H1 (cell line): ENCODE data around the gene BRIX1. TPM values are rescaled to one million over a fixed set of nuclear protein-coding genes. Genes with fewer than 3 reads are reported as not detected.

Source experiments
- CTCF ChIA-PET: fragments of 300-600 bp; sonication (Branson Sonifier 250); formaldehyde crosslinking; loops from one replicate; lab custom pipeline; 2021; ENCODE audit not compliant: partially characterized antibody; lab: Charles Lee
- POLR2A ChIA-PET: fragments of 300-600 bp; sonication (Branson Sonifier 250); formaldehyde crosslinking; loops from one replicate; lab custom pipeline; 2021; ENCODE audit warnings: inconsistent platforms; ENCODE audit not compliant: partially characterized antibody; lab: Charles Lee
- DNase-seq, 2 experiments: peaks; one replicate each; pipeline versions ENCODE4 v3.0.0 to v3.0.0-alpha.2; 2010 to 2022; ENCODE audit warnings: low spot score in 2 of 2, low read depth in 1 of 2, mixed read lengths in 1 of 2
- FAIRE-seq: peaks from 2 replicates; lab custom pipeline; 2011; peaks lifted over from hg19 to GRCh38; lab: Jason Lieb, UNC
- H2AFZ ChIP-seq: 2 replicates; pipeline ENCODE4 v1.8.1; 2012; ENCODE audit warnings: low read length, inconsistent platforms
- H2AK5ac ChIP-seq: 2 replicates; pipeline ENCODE4 v1.6.1; 2013; ENCODE audit warnings: low read depth, low read length
- H2BK120ac ChIP-seq: replicated peaks from 2 replicates; pipeline ENCODE3; 2013; ENCODE audit warnings: low read depth, low read length, inconsistent platforms
- H2BK12ac ChIP-seq: 2 replicates; pipeline ENCODE4 v1.6.1; 2013; ENCODE audit warnings: low read depth, low read length
- H2BK15ac ChIP-seq: 2 replicates; pipeline ENCODE4 v1.6.1; 2013; ENCODE audit warnings: low read length
- H2BK20ac ChIP-seq: 2 replicates; pipeline ENCODE4 v1.6.1; 2013; ENCODE audit warnings: low read length
- H2BK5ac ChIP-seq: 2 replicates; pipeline ENCODE4 v1.6.1; 2013; ENCODE audit warnings: low read depth, low read length
- H3K14ac ChIP-seq: 2 replicates; pipeline ENCODE4 v1.6.1; 2013; ENCODE audit warnings: inconsistent platforms; ENCODE audit not compliant: insufficient read length
- H3K18ac ChIP-seq: 2 replicates; pipeline ENCODE4 v1.6.1; 2013; ENCODE audit warnings: low read length; ENCODE audit errors: extremely low read depth
- H3K23ac ChIP-seq: 2 replicates; pipeline ENCODE4 v1.6.1; 2013; ENCODE audit warnings: inconsistent platforms; ENCODE audit not compliant: insufficient read length
- H3K23me2 ChIP-seq: 2 replicates; pipeline ENCODE4 v1.6.1; 2013; ENCODE audit warnings: low read depth, low read length
- H3K27ac ChIP-seq: 2 replicates; pipeline ENCODE4 v1.6.1; 2011; ENCODE audit warnings: low read depth, low read length, inconsistent platforms
- H3K27me3 ChIP-seq, 4 experiments: replicated peaks in 1 of 4; 1 replicate in 1 of 4; 2 replicates in 3 of 4; pipeline versions ENCODE4 v1.6.1 to v1.8.1; 2011 to 2013; ENCODE audit warnings: low read length in 3 of 4, mild to moderate bottlenecking in 3 of 4, inconsistent platforms in 2 of 4, mixed read lengths in 2 of 4, moderate library complexity in 1 of 4; ENCODE audit not compliant: control insufficient read depth in 3 of 4, insufficient read depth in 3 of 4; ENCODE audit errors: extremely low read depth in 1 of 4
- H3K36me3 ChIP-seq, 4 experiments: 2 replicates each; pipeline versions ENCODE4 v1.6.1 to v1.8.1; 2011 to 2013; ENCODE audit warnings: mild to moderate bottlenecking in 4 of 4, low read length in 3 of 4, moderate library complexity in 2 of 4, control low read depth in 1 of 4, inconsistent platforms in 1 of 4; ENCODE audit not compliant: insufficient read depth in 4 of 4, control insufficient read depth in 2 of 4
- H3K4ac ChIP-seq: replicated peaks from 2 replicates; pipeline ENCODE3; 2013; ENCODE audit warnings: low read length, low read depth, mixed read lengths, inconsistent platforms; ENCODE audit not compliant: insufficient read length
- H3K4me1 ChIP-seq, 4 experiments: replicated peaks in 1 of 4; 1 replicate in 1 of 4; 2 replicates in 3 of 4; pipeline versions ENCODE4 v1.6.1 to v1.8.1; 2011 to 2013; ENCODE audit warnings: low read length in 3 of 4, inconsistent platforms in 2 of 4, mixed read lengths in 1 of 4; ENCODE audit not compliant: insufficient read depth in 4 of 4, control insufficient read depth in 3 of 4
- H3K4me2 ChIP-seq, 2 experiments: 2 replicates each; pipeline versions ENCODE4 v1.6.1 to v1.8.1; 2011 to 2013; ENCODE audit warnings: low read depth in 2 of 2, low read length in 2 of 2, control low read depth in 1 of 2, inconsistent platforms in 1 of 2, mild to moderate bottlenecking in 1 of 2; ENCODE audit not compliant: insufficient read depth in 1 of 2
- H3K4me3 ChIP-seq, 4 experiments: fragments of 200-600, 300-600 bp in 1 of 4; sonication (generic), shearing (Covaris generic), sonication (Bioruptor Twin) in 1 of 4; 2 replicates each; pipeline versions ENCODE4 v1.5.1 to v1.8.1; 2011 to 2016; ENCODE audit warnings: low read length in 4 of 4, low read depth in 3 of 4, control low read depth in 2 of 4, inconsistent platforms in 2 of 4, mild to moderate bottlenecking in 2 of 4, mixed read lengths in 1 of 4, moderate library complexity in 1 of 4; ENCODE audit not compliant: insufficient read depth in 2 of 4; ENCODE audit errors: extremely low read depth in 1 of 4
- H3K56ac ChIP-seq: replicated peaks from 2 replicates; pipeline ENCODE3; 2013; ENCODE audit warnings: low read depth, mild to moderate bottlenecking, mixed read lengths, low read length, inconsistent platforms; ENCODE audit not compliant: insufficient read length
- H3K79me1 ChIP-seq: 2 replicates; pipeline ENCODE4 v1.6.1; 2013; ENCODE audit warnings: low read depth, low read length, control low read depth
- H3K79me2 ChIP-seq, 2 experiments: 2 replicates each; pipeline versions ENCODE4 v1.6.1 to v1.8.1; 2012 to 2013; ENCODE audit warnings: low read length in 2 of 2, mild to moderate bottlenecking in 2 of 2, inconsistent platforms in 1 of 2; ENCODE audit not compliant: insufficient read depth in 2 of 2, control insufficient read depth in 1 of 2
- H3K9ac ChIP-seq, 4 experiments: replicated peaks in 1 of 4; 1 replicate in 1 of 4; 2 replicates in 3 of 4; pipeline versions ENCODE4 v1.6.1 to v1.8.1; 2011 to 2013; ENCODE audit warnings: low read depth in 3 of 4, low read length in 3 of 4, control low read depth in 2 of 4, mild to moderate bottlenecking in 2 of 4, moderate library complexity in 2 of 4, inconsistent platforms in 1 of 4; ENCODE audit errors: extremely low read depth in 1 of 4
- H3K9me3 ChIP-seq, 2 experiments: 2 replicates each; pipeline versions ENCODE4 v1.6.1 to v1.8.1; 2012 to 2013; ENCODE audit warnings: mild to moderate bottlenecking in 2 of 2, moderate library complexity in 2 of 2, control low read depth in 1 of 2, inconsistent platforms in 1 of 2, low read depth in 1 of 2, low read length in 1 of 2, mixed read lengths in 1 of 2; ENCODE audit not compliant: insufficient read depth in 2 of 2
- H4K20me1 ChIP-seq, 2 experiments: replicated peaks in 1 of 2; 2 replicates each; pipeline versions ENCODE3 to v1.8.1; 2011 to 2013; ENCODE audit warnings: inconsistent platforms in 2 of 2, low read length in 2 of 2, mild to moderate bottlenecking in 1 of 2; ENCODE audit not compliant: insufficient read depth in 2 of 2, control insufficient read depth in 1 of 2
- H4K5ac ChIP-seq: 2 replicates; pipeline ENCODE4 v1.6.1; 2013; ENCODE audit warnings: low read length, low read depth, mixed read lengths, inconsistent platforms; ENCODE audit not compliant: insufficient read length
- H4K8ac ChIP-seq: 2 replicates; pipeline ENCODE4 v1.8.0; 2013; ENCODE audit warnings: mild to moderate bottlenecking, moderate library complexity, low read length, inconsistent platforms; ENCODE audit not compliant: insufficient read depth; ENCODE audit errors: extremely low read depth
- H4K91ac ChIP-seq: replicated peaks from 2 replicates; pipeline ENCODE3; 2013; ENCODE audit warnings: low read length, mixed read lengths, inconsistent platforms; ENCODE audit not compliant: insufficient read length
- CEBPB ChIP-seq: IDR thresholded peaks from 2 replicates; pipeline ENCODE4 v1.6.1; 2012; ENCODE audit warnings: low read depth, low read length
- CREB1 ChIP-seq: IDR thresholded peaks from 2 replicates; pipeline ENCODE4 v1.6.1; 2012; ENCODE audit warnings: inconsistent platforms
- HDAC2 ChIP-seq, 2 experiments: fragments of 300-600 bp in 1 of 2; sonication (generic) in 1 of 2; IDR thresholded peaks; 2 replicates each; pipeline ENCODE4 v1.6.1; 2011 to 2012; ENCODE audit warnings: low read depth in 2 of 2, low read length in 2 of 2, mild to moderate bottlenecking in 2 of 2, moderate library complexity in 2 of 2, borderline replicate concordance in 1 of 2, inconsistent platforms in 1 of 2
- KDM5A ChIP-seq: fragments of 200-600 bp; IDR thresholded peaks from 2 replicates; pipeline ENCODE4 v1.7.1; 2012; ENCODE audit warnings: mild to moderate bottlenecking, low read length, inconsistent platforms, mixed read lengths
- MAFK ChIP-seq: IDR thresholded peaks from 2 replicates; pipeline ENCODE4 v1.6.1; 2012; ENCODE audit warnings: low read depth, mild to moderate bottlenecking, improper control_type of control experiment, low read length
- PHF8 ChIP-seq: fragments of 200-600 bp; sonication (generic); conservative IDR thresholded peaks from 2 replicates; pipeline ENCODE4 v1.7.1; 2012; ENCODE audit warnings: low read depth, mild to moderate bottlenecking, inconsistent platforms, low read length, moderate library complexity
- RBBP5 ChIP-seq: IDR thresholded peaks from 2 replicates; pipeline ENCODE4 v1.7.1; 2012; ENCODE audit warnings: low read depth, mild to moderate bottlenecking, inconsistent platforms, low read length, moderate library complexity, borderline replicate concordance
- SP2 ChIP-seq: IDR thresholded peaks from 2 replicates; pipeline ENCODE4 v1.6.1; 2012; ENCODE audit warnings: mild to moderate bottlenecking, low read length, inconsistent platforms
- SUZ12 ChIP-seq: fragments of 200-600 bp; sonication (generic); IDR thresholded peaks from 2 replicates; pipeline ENCODE4 v1.6.1; 2012; ENCODE audit warnings: mild to moderate bottlenecking, inconsistent platforms, low read length, moderate library complexity, mixed read lengths
- TBP ChIP-seq: IDR thresholded peaks from 2 replicates; pipeline ENCODE4 v1.6.1; 2011; ENCODE audit warnings: low read depth, low read length, improper control_type of control experiment
- TEAD4 ChIP-seq: IDR thresholded peaks from 2 replicates; pipeline ENCODE4 v1.6.1; 2012; ENCODE audit warnings: low read depth, low read length, inconsistent platforms, mixed read lengths
- YY1 ChIP-seq: IDR thresholded peaks from 2 replicates; pipeline ENCODE4 v1.6.1; 2011; ENCODE audit warnings: low read depth, mild to moderate bottlenecking, low read length
- WGBS, 2 experiments: shearing (Covaris generic) in 1 of 2; methylation state at CpG; one replicate each; pipeline versions ENCODE4 v1.1.6 to v1.1.7; 2013 to 2015; ENCODE audit warnings: low lambda C conversion rate in 2 of 2, mixed read lengths in 2 of 2, inconsistent platforms in 1 of 2, low coverage in 1 of 2, missing lambda C conversion rate in 1 of 2; ENCODE audit not compliant: insufficient replicate concordance in 2 of 2, insufficient coverage in 1 of 2, insufficient read length in 1 of 2; ENCODE audit errors: extremely low coverage in 1 of 2, missing lambda C conversion rate in 1 of 2; 5-methylcytosine and 5-hydroxymethylcytosine counted together
- polyA plus RNA-seq, 7 experiments: library from polyadenylated mRNA; depleted of rRNA in 3 of 7; stranded (reverse) in 5 of 7; unstranded in 2 of 7; fragments of >200 nt in 5 of 7; fragments of 200-250 nt in 2 of 7; gene quantifications; 1 replicate in 5 of 7; 2 replicates in 1 of 7; 4 replicates in 1 of 7; pipeline versions ENCODE4 v1.2.1 to v1.2.3, GENCODE V29; 2011 to 2013; ENCODE audit warnings: missing spikeins in 2 of 7, mixed read lengths in 2 of 7
- total RNA-seq: library from RNA; stranded (reverse); fragmentation: NEBNext Ultra II Directional; extraction: Animal tissue kit (Norgen Biotek cat#: 25700); gene quantifications from 2 replicates; pipeline ENCODE4 v1.2.1, GENCODE V29; 2021

BRIX1 gene
- total and polyA plus RNA-seq, 2 of the 8 experiments (the other 6 are each of a cell fraction or from before 2014, with no cell fraction given): 26.9 to 71.7 TPM

GRCh38 chr5:34941936-34942335 lies 26.4 kb downstream of the BRIX1 start:
- no peak overlapping the region for H2AK5ac ChIP-seq
- no peaks in the 10 kb centered on the region for H3K79me2 ChIP-seq
- H4K20me1 ChIP-seq: peaks cover 0 to 1% of the 10 kb centered on the region in 2 experiments
- H3K9ac ChIP-seq: no peak overlapping the region
- no peak overlapping the region for H3K14ac ChIP-seq
- peaks cover 16 to 86% (median 32%) of the 10 kb centered on the region in 4 experiments for H3K36me3 ChIP-seq
- no peak overlapping the region for H4K91ac ChIP-seq
- H2BK12ac ChIP-seq: no peak overlapping the region
- no peak overlapping the region for H2BK15ac ChIP-seq
- DNase-seq (no peak), FAIRE-seq (no peak)
- POLR2A ChIA-PET: no interaction called here
- no peak overlapping the region for H2AFZ ChIP-seq
- H3K56ac ChIP-seq: no peak overlapping the region
- WGBS, 2 experiments: 93% methylated on average over 3 of the region's 3 CpGs; no CpG with 5 or more reads in 1 of the 2 experiments
- no peaks in the 10 kb centered on the region for H3K9me3 ChIP-seq
- no peak overlapping the region for H3K27ac ChIP-seq
- H3K4me2 ChIP-seq: no peak overlapping the region
- H2BK5ac ChIP-seq: no peak overlapping the region
- no peaks in the 10 kb centered on the region for H3K27me3 ChIP-seq
- no peaks in the 10 kb centered on the region for H3K79me1 ChIP-seq
- H3K4me1 ChIP-seq: no peaks in the 10 kb centered on the region
- H3K23ac ChIP-seq: no peak overlapping the region
- CTCF ChIA-PET: no interaction called here
- no peaks in the 10 kb centered on the region for H3K23me2 ChIP-seq
- no peak overlapping the region for H3K18ac ChIP-seq
- H2BK20ac ChIP-seq: no peak overlapping the region
- no peak overlapping the region for H4K8ac ChIP-seq
- no peak overlapping the region for H2BK120ac ChIP-seq
- no peak overlapping the region for H3K4ac ChIP-seq
- no peak overlapping the region for H3K4me3 ChIP-seq
- TF ChIP-seq MAFK (no peak), HDAC2 (IDR thresholded peaks at IDR 0.05; ENCODE audit: borderline replicate concordance in 1 of 2, low read depth in 2 of 2, low read length in 2 of 2) (no peak), CREB1 (no peak), CEBPB (no peak), KDM5A (no peak), PHF8 (no peak), SUZ12 (no peak), SP2 (no peak), YY1 (no peak), TBP (no peak), RBBP5 (no peak), TEAD4 (no peak)
- no peak overlapping the region for H4K5ac ChIP-seq
